ENCODE data around the gene FNDC10. TPM values are rescaled to one million over a fixed set of nuclear protein-coding genes. Genes with fewer than 3 reads are reported as not detected.
"Not testable (repeated sequence)": the region's sequence is repeated elsewhere in the genome, so short reads cannot be mapped to it uniquely, and the experiment has no call there.

FNDC10 gene
- total RNA-seq, 2 donors from 2014 or later = 1.3 to 2.3 TPM

DNA sequence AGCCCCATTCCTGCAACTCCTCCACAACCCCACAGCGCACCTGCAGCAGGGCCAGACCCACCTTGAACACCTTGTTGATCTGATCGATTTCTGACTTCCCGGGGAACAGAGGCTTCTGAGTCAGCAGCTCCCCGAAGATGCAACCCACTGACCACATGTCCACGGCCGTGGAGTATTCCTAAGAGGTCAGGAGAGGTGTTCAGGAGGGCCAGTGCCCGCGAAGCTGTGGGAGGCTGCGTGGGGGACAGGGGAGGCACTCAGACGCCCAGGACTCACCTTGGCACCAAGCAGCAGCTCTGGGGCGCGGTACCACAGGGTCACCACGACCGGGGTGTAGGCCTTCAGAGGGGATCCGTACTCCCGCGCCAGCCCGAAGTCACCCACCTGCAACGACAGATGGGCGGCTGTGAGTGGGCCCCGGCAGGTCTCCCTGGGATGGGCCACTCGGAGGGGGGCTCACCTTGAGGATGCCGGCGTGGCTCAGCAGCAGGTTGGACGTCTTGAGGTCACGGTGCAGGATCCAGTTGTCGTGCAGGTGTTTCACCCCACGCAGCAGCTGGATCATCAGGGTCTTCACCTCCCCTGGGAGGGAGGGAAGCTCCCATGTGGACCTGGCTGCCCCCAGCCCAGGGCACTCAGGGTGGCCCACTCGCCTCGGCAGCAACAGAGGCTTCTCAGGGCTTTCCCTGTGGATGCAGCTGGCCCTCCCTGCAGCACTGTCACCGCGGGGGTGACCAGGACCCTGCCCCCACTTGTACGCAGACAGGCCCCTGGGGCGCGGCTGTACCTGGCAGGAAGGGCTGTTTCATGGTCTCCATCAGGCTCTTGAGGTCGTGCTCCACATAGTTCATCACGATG, 36.9 kb upstream of the FNDC10 start:
- ATAC-seq; H3K4me3 ChIP-seq; H3K4me1 ChIP-seq; H3K9me3 ChIP-seq; intact Hi-C loops (cut with DNase I); H3K27ac ChIP-seq; H3K36me3 ChIP-seq (replicated peaks in 1 of 2; ENCODE audit: insufficient read depth in 1 of 2, low read depth in 2 of 2); H3K27me3 ChIP-seq: not testable (repeated sequence)
- DNase-seq = peak in 1 of 4 donors; percentile 6
- 92 to 100% methylated on average over 2 to 34 of the region's 37 CpGs for WGBS, 2 donors

DNA sequence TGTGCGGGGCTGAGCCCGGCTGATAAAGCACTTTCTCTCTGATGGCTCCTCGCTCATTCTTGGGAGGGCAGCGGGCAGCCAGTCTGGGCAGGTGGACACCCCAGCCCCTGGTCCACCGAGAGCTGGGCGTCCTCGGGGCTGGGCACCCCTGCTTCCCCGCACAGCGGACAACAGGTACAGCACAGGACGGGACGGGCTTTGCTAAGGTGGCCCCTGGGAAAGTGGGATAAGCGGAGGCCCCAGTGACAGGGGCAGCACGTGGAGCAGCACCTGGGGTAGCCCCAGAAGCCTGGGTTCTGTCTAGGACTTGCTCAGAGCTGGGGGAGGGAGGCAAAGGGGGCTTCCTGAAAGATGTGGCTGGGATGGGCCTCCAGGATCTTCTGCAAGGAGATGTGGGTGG, 34.7 kb upstream of the FNDC10 start:
- H3K36me3 ChIP-seq (replicated peaks in 1 of 2; ENCODE audit: insufficient read depth in 1 of 2, low read depth in 2 of 2); intact Hi-C loops (cut with DNase I); ATAC-seq; DNase-seq; H3K27ac ChIP-seq; H3K27me3 ChIP-seq; H3K9me3 ChIP-seq; H3K4me3 ChIP-seq; H3K4me1 ChIP-seq: not testable (repeated sequence)
- WGBS, 2 donors = 74% methylated on average over 3 of the region's 13 CpGs; no CpG with 5 or more reads in 1 of the 2 donors

DNA sequence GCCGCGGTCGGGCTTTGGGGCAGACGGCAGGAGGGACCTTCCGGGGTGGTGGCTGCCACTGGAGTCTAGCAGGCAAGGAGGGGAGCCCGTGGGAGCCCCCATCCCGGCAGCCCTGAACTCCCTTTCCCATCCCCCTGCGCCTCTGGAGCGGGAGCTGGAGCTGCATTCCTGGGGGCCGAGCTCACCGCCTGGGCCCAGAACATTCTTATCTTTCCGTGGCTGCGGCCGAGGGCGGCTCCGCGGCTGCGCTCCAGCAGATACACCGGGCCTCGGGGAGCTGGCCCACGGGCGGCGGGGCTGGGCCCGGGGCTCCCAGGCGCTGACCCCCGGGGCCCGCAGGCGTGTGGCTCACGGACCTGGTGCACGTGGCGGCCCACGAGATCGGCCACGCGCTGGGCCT, 33.5 kb upstream of the FNDC10 start:
- no CpG with 5 or more reads among the region's 35 CpGs for WGBS, 2 donors
- ATAC-seq, H3K27ac ChIP-seq: not testable (repeated sequence)

DNA sequence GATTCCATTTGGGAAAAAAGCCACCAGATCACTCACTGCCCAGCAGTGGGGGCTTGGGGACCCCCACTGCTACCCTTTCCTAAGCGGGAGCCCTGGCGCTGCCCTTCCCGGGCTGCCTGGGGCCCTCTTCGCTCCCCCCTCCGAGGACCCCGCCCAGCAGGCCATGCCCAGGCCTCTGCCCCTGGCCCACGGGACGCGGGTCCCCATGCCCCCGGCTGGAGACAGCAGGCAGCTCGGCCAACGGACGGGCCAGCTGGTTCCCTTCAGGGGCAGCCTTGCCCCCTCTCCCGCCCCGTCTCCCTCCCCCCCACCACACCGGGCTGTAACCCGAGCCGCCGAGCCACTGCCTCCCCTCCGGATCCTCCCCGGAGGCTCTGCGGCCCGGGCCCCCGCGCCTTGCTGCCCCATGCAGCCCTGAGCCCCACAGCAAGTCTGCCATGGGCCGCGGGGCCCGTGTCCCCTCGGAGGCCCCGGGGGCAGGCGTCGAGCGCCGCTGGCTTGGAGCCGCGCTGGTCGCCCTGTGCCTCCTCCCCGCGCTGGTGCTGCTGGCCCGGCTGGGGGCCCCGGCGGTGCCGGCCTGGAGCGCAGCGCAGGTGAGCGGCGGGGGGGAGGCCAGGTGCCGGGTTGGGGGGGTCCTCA, 32.0 kb upstream of the FNDC10 start, which contains the start of gene MMP23B:
TSS of gene MMP23B (plus strand) at position 392 of the 639 bp plus-strand sequence. CDS start at position 438, 46 bp downstream.
- ATAC-seq (no peak), DNase-seq (no peak)
- peaks cover 0 to 2% of the 10 kb centered on the region in 2 donors for H3K36me3 ChIP-seq (replicated peaks in 1 of 2; ENCODE audit: insufficient read depth in 1 of 2, low read depth in 2 of 2)
- no peak within 1 kb of the TSS for H3K4me3 ChIP-seq
- no peak for TF ChIP-seq POLR2A (IDR thresholded peaks at IDR 0.05)
- TF ChIP-seq, protein P1, sequence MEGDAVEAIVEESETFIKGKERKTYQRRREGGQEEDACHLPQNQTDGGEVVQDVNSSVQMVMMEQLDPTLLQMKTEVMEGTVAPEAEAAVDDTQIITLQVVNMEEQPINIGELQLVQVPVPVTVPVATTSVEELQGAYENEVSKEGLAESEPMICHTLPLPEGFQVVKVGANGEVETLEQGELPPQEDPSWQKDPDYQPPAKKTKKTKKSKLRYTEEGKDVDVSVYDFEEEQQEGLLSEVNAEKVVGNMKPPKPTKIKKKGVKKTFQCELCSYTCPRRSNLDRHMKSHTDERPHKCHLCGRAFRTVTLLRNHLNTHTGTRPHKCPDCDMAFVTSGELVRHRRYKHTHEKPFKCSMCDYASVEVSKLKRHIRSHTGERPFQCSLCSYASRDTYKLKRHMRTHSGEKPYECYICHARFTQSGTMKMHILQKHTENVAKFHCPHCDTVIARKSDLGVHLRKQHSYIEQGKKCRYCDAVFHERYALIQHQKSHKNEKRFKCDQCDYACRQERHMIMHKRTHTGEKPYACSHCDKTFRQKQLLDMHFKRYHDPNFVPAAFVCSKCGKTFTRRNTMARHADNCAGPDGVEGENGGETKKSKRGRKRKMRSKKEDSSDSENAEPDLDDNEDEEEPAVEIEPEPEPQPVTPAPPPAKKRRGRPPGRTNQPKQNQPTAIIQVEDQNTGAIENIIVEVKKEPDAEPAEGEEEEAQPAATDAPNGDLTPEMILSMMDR (IDR thresholded peaks at IDR 0.05) = no peak
- 5% methylated on average over 20 of the region's 48 CpGs; no CpG with 5 or more reads in 1 of the 2 donors for WGBS, 2 donors
- peak within 1 kb of the TSS in 1 of 4 donors; percentile 40 for H3K27ac ChIP-seq
- H3K4me1 ChIP-seq = peaks cover 7% of the 10 kb centered on the region
- intact Hi-C loops (cut with DNase I) = no loop called here
- H3K9me3 ChIP-seq = no peaks in the 10 kb centered on the region
- H3K27me3 ChIP-seq = peaks cover 0 to 7% of the 10 kb centered on the region in 2 donors

More for the DNA sequence above, 33.5 kb upstream of the FNDC10 start:
- H3K27me3 ChIP-seq; H3K36me3 ChIP-seq (replicated peaks in 1 of 2; ENCODE audit: insufficient read depth in 1 of 2, low read depth in 2 of 2); H3K4me1 ChIP-seq; H3K9me3 ChIP-seq; H3K4me3 ChIP-seq; intact Hi-C loops (cut with DNase I); DNase-seq: not testable (repeated sequence)

DNA sequence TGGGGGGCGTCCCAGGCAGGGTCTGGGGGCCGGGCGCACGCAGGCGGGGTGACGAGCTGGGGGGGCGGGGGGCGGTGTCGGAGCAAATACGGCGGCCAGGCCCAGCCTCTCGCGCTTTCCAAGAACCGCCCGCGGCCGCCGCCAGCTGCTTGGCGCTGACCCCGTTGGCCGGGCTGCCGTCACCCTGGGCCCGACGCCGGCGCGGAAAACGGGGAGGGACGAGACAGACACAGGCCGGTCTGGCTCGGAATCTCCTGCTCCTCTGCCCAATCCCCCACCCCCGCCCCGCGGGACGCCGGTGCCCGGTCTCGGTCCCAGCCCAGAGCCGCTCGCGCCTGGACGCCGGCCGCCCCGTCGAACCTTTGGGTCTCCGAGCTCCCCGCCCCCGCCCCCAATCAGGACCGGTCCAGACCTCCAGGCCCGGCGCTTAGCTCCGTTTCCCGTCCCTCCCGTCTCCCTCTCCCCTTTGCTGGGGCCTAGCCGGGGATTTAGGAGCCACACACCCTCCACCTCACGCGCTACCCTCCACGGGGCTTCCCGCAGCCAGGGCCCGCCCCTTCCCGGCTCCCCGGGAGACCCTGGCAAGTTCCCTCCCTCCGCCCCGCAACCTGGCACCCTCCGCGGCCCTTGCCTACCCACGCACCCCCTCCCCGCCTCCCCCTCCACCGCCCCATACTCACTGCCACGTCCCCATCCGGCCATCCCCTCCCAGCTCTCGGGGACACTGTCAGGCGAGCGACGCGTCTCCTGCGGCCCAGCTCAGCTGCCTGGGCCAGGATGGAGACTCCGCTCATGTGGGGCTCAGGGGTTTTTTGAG, 31.2 kb upstream of the FNDC10 start:
- Histone ChIP-seq H3K27me3 (peaks cover 0 to 7% of the 10 kb centered on the region in 2 donors), H3K36me3 (replicated peaks in 1 of 2; ENCODE audit: insufficient read depth in 1 of 2, low read depth in 2 of 2) (no peaks in the 10 kb centered on the region), H3K27ac (peak overlapping the region in 1 of 4 donors; percentile 40), H3K4me3 (no peak overlapping the region), H3K4me1 (peaks cover 7% of the 10 kb centered on the region), H3K9me3 (no peaks in the 10 kb centered on the region)
- WGBS, 2 donors = 10 to 40% methylated on average over 22 to 51 of the region's 79 CpGs
- intact Hi-C loops (cut with DNase I) = no loop called here
- TF ChIP-seq, protein P1 (IDR thresholded peaks at IDR 0.05) = no peak
- no peak for TF ChIP-seq POLR2A (IDR thresholded peaks at IDR 0.05)
- no peak for DNase-seq
- ATAC-seq = no peak
